GM18873 (cell line): ENCODE measurements around the gene ATP13A1.
"Not testable (repeated sequence)": the region's sequence is repeated elsewhere in the genome, so short reads cannot be mapped to it uniquely, and the experiment has no call there.

ENCODE experiments used
- ATAC-seq: cut with Tn5 transposase; IDR thresholded peaks from one replicate; pipeline ENCODE4 v1.9.1; 2021; ENCODE audit warnings: mild to moderate bottlenecking, moderate library complexity, moderate number of reproducible peaks; ENCODE audit not compliant: unreplicated experiment, low FRiP score

Gene ATP13A1

DNA sequence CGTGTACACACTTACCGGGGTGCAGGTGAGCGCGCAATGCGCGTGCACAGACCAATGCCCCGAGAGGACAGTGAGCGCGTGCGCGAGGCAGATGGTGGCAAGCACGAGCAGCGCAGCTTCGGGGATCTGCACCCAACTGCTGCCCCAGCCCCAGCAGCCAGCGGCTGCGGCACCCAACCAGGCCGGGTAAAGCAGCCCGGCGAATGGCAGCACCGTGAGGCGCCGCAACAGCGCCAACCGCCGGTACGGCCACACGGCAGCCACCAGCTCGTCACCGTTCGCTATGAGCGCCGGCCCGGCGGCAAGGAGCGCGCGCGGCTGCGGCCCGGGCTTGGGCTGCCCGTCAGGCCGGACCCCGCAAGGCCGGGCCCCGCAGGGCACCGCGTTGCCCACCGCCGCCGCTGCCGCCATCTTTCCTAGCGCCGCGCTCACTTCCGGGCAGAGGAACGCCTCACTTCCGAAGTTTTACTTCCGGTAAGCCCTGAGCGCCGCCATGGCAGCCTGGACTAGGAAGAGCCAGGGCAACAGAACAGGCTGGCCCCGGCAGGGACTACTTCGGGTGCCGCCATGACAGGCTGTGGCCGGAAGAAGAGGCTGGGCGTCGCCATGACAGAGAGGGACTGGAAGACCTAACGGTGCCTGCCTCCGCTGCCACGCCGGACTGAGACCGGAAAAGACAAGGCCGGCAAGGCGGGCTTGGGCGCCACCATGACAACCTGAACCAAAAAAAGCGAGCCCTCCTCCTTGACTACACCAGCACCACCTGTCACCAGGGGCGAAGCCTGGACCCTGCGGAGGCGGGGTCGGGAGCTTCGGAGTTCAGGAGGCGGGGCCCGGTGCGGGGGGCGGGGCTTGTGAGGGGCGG lies at the start of gene ATP13A1:
Gene ATP13A1 (minus strand): TSS at position 421 of the 865 bp plus-strand sequence. CDS start 10 bp downstream, at position 411.
- peak; percentile 71 for ATAC-seq

DNA sequence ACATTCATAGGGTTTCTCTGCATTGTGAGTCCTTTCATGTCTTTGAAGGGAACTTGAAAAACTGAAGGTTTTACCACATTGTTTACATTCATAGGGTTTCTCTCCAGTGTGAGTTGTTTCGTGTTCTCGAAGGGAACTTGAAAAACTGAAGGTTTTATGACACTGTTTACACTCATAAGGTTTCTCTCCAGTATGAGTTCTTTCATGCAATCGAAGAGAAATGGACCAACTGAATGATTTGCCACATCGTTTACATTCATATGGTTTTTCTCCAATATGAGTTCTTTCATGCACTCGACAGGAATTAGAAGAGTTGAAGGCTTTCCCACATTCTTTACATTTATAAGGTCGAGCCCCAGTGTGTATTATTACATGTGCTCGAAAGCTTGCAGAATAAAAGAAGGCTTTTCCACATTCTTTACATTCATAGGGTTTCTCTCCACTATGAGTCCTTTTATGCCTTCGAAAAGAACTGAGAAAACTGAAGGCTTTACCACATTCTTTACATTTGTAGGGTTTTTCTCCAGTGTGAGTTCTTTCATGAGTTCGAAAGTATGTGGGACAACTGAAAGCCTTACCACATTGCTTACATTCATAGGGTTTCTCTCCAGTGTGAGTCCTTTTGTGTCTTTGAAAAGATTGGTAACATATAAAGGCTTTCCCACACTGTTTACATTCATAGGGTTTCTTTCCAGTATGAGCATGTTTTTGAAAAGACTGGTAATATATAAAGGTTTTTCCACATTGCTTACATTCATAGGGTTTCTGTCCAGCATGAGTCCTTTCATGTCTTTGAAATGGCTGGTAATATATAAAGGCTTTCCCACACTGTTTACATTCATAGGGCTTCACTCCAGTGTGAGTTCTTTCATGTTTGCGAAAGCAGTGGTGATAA lies 48.7 kb upstream of the ATP13A1 start:
- no peak for ATAC-seq

DNA sequence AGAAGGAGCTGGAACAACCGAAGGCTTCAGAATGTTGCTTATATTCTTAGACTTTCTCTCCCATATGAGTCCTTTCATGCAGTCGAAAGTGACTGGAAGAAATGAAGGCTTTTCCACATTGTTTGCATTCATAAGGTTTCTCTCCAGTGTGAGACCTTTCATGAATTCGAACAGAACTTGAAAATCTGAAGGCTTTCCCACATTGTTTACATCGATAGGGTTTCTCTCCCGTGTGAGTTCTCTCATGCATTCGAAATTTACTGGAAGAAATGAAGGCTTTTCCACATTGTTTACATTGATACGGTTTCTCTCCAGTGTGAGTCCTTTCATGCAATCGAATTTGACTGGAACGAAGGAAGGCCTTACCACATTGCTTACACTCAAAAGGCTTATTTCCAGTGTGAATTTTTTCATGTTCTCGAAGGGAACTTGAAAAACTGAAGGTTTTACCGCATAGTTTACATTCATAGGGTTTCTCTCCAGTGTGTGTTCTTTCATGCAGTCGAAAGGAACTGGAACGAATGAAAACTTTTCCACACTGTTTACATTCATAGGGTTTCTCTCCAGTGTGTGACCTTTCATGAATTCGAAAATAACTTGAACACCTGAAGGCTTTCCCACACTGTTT lies 47.9 kb upstream of the ATP13A1 start:
- ATAC-seq, result no peak

DNA sequence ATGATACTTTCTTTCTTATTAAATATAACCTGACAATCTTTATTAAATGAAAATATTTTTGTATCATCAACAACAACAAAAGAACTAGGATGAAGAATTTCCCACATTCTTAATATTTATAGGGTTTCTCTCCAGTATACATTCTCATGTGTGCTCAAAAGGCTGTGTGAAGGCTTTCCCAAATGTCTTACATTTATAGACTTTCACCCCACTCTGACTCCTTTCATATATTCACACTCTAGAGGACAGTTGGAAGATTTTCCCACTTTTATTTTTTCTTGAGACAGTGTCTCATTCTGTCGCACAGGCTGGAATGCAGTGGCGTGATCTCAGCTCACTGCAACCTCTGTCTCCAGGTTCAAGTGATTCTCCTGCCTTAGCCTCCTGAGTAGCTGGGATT lies 47.0 kb upstream of the ATP13A1 start:
- no peak for ATAC-seq

DNA sequence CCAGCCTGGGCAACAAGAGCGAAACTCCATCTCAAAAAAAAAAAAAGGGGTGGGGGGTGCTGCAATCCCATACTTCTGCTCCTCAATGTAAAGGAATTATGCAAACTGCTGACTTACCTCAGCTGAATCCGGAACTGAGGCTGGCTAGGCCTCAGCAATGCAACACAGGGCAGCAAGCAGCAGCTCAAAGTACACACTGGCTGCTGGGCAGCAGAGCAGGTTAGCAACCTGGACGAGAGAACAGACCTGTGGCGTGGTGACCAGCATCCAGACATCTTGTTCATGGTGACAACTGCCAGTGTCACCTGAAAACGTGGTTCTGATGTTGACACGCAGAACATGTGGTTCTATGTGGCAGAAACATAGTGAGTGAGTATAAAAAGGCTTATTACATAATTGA lies 41.4 kb upstream of the ATP13A1 start:
- ATAC-seq, result no peak

DNA sequence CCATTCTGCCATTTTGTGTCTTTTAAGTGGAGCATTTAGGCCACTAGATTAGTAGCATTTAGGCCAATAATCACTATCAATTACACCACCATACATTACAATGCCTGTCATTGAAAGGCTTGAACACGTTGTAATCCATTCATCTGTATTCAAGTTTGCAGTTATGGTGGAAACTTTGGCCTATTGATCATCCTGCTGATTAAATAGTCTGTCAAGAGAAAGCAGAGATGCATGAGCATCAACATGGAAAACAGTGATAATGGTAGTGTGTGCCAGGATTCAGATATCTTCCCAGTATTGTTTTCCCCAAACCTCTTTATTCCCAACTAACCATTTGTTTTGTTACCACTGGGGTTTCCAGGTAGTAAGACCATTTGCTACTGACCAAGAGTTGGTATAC lies 37.0 kb upstream of the ATP13A1 start:
- not testable (repeated sequence) for ATAC-seq

DNA sequence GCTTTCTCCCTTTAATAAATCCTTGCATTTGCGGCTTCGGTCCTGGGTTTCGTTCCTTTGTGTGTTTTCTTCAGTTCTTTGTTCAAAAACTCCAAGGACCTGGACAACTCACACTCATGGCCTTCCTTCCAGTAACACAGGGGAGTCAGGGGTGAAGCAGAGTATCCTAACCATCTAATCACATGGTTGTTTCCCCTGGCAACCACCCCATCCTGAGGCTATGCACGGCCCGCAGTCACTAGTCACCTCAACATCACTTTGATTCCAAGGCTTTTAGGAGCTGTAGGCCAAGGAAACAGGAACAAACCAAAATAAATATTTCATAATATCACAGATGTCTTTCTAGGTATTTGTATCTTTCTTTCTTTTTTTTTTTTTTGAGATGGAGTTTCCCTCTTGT lies 34.1 kb upstream of the ATP13A1 start:
- no peak for ATAC-seq

DNA sequence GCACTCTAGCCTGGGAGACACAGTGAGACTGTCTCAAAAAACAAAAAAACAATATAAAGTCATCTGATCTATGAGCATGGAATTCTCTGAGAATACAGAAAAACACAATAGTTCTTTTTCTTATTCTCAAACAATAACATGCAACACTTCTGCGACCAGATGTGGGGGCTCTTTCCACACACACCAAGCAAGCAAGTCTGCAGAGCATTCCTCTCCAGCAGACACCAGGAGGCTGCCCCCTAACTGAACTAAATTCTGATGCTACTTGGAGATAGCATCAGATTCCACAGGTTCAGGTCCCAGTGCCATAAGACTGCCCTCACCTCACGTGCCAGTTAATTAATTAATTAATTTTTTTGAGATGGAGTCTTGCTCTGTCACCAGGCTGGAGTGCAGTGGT lies 32.9 kb upstream of the ATP13A1 start:
- ATAC-seq, result no peak

DNA sequence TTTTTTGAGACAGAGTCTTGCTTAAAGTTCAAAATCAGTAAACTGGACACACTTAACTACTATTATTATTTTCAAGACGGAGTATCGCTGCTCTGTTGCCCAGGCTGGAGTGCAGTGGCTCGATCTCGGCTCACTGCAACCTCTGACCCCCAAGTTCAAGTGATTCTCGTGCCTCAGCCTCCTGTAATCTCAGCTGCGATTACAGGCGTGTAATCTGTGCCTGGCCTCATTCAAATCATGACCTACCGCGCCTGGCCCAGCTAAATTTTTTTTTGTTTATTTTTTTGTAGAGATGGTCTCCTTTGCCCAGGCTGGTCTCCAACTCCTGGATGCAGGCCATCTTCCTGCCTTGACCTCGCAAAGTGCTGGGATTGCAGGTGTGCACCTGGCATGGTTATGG lies 28.2 kb upstream of the ATP13A1 start:
- ATAC-seq, result no peak

DNA sequence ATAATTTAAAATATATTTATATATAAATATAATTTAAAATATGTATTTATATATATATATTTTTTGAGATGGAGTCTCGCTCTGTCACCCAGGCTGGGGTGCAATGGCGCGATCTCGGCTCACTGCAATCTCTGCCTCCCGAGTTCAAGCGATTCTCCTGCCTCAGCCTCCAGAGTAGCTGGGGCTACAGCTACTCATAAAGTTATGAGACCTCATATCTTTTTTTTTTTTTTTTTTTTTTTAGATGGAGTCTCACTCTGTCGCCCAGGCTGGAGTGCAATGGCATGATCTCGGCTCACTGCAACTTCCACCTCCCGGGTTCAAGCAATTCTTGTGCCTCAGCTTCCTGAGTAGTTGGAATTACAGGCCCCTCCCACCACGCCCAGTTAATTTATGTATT lies 25.5 kb upstream of the ATP13A1 start:
- not testable (repeated sequence) for ATAC-seq

DNA sequence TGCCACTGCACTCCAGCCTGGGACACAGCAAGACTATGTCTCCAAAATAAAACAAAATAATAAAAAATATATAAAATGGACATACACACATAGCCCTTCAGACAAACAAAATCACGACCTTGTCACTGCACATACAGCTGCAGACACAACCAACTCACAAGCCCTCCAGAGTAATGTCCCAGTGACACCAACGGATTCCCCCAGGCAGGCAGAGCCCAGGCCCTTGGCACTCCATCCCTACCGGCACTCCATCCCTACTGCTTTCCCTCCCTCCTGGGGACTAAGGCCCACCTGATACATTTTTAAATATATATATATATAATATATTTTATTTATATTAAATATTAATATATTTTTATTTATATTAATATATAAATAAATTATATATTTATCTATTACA lies 23.6 kb upstream of the ATP13A1 start:
- ATAC-seq, result no peak

DNA sequence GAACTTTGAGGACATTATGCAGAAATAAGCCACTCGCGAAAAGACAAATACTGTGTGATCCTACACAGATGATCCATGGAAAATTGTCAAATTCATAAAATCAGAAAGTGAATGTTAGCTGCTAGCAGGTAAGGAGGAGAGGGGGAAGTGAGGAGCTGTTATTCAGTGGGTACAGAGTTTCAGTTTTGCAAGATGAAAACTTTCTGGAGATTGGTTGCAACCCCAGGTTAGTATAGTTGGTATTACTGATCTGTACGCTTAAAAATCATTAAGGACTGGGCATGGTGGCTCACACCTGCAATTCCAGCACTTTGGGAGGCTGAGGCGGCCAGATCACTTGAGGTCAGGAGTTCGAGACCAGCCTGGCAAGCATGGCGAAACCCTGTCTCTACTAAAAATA lies 23.1 kb upstream of the ATP13A1 start:
- no peak for ATAC-seq

DNA sequence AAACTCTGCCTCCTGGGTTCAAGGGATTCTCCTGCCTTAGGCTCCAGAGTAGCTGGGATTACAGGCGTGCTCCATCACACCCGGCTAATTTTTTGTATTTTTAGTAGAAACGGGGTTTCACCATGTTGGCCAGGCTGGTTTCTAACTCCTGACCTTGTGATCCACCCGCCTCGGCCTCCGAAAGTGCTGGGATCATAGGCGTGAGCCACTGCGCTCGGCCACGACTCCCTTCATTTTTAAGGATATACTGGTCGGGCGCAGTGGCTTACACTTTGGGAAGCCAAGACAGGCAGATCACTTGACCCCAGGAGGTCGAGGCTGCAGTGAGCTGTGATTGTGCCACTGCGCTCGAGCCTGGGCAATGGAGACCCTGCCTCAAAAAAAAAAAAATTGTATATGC lies 22.6 kb upstream of the ATP13A1 start:
- ATAC-seq, result not testable (repeated sequence)

DNA sequence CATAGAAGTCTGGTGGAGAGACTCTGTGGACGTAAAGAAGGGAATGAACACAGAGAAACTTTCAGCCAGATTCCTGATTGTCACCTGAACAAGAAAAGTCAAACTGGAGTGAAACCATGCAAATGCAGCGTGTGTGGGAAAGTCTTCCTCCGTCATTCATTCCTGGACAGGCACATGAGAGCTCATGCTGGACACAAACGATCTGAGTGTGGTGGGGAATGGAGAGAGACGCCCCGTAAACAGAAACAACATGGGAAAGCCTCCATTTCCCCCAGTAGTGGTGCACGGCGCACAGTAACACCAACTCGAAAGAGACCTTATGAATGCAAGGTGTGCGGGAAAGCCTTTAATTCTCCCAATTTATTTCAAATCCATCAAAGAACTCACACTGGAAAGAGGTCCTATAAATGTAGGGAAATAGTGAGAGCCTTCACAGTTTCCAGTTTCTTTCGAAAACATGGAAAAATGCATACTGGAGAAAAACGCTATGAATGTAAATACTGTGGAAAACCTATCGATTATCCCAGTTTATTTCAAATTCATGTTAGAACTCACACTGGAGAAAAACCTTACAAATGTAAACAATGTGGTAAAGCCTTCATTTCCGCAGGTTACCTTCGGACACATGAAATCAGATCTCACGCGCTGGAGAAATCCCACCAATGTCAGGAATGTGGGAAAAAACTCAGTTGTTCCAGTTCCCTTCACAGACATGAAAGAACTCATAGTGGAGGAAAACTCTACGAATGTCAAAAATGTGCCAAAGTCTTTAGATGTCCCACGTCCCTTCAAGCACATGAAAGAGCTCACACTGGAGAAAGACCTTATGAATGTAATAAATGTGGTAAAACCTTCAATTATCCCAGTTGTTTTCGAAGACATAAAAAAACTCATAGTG lies 15.9 kb upstream of the ATP13A1 start:
- ATAC-seq, result no peak

DNA sequence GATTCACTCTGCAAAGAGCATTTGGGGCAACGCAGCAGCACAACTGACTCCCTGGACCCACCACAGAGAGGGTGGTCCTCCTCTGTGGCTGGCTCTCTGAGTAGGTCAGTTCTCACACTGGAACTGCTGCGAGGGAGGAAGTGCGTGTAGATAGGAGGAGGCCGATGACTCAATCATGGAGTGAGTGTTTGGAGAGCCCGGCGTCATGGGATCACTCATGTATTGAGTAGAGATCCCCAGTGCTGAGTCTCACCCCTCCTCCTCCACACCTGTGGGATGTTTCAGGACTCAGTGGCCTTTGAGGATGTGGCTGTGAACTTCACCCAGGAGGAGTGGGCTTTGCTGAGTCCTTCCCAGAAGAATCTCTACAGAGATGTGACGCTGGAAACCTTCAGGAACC lies 14.1 kb upstream of the ATP13A1 start:
- ATAC-seq, result no peak

DNA sequence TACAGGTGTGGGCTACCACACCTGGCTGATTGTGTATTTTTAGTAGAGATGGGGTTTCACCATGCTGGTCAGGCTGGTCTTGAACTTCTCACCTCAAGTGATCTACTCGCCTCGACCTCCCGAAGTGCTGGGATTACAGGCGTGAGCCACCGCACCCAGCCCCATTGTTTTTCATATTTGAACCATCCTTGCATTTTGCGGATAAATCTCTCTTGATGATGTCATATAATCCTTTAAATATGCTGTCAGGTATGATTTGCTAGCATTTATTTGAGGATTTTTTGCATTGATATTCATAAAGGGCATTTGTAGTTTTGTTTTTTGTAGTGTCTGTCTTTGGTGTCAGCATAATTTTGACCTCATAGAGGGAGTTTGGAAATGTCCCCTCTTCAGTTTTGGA lies 10.8 kb upstream of the ATP13A1 start:
- ATAC-seq, result no peak

DNA sequence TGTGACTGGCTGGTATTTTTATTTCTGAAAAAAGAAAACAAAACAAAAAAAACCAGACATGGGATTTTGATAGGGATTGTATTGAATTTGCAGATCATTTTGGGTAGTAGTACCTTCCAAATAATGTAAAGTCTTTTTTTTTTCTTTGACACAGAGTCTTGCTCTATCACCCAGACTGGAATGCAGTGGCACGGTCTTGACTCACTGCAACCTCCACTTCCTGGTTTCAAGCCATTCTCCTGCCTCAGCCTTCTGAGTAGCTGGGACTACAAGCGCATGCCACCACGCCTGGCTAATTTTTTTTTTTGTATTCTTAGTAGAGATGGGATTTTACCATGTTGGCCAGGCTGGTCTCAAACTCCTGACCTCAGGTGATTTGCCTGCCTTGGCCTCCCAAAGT lies 9.3 kb upstream of the ATP13A1 start:
- ATAC-seq, result no peak

DNA sequence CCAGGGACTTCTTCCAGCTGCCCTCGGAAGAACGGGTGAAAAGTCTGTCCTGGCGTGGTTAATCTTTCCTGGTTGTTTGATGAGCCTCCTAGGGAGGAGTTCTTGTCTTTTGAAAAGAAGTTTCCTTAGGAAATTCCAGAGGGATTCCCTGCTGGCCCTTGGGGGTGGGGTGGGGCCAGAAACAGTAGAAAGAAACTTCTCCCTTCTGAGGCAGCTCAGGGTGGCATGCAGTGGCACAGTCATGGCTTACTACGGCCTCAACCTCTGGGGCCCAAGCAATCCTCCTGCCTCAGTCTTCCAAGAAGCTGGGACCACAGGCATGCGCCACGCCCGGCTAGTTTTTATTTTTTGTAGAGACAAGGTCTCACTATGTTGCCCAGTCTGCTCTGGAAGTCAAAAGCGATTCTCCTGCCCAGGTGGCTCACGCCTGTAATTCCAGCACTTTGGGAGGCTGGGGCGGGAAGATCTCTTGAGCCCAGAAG lies 6.6 kb upstream of the ATP13A1 start:
- no peak for ATAC-seq

DNA sequence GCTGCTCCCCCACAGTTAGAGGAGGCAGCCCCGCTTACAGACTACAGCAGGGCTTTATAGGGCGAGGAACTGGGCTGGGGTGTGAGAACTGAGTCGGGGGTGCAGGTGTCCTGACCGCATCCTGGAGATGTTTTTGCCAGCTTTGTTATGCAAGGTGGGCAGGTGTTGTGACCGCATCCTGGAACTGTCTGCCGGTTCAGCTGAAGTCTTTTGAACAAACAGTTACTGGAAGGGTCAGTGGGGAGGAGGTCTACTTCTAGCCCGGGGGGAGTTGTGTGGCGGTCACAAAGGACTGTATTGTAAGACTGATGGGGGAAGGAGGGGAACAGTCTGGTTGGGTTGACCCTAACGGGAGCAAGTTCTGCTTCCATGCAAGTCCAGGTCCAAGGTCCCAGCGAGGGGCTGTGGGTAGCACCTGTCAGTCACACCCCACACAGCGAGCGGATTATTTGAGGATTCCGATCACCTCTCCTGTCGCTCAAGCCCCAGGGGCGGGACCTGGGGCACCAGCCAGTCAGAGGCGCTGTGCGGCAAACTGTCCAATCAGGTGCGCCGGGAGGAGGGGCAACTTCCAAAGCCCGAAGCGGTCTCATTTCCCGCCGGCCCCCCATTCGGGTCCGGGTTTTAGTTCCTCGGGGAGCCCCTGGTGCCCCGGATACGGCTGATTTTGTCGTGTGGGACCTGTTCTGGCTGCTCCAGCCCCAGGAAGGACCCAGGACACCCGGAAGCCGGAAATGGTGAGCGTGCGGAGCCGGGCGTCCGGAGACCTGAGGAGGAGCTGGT lies 4.9 kb upstream of the ATP13A1 start, which contains the start of gene ZNF101:
Gene ZNF101 (plus strand): TSS at position 610 of the 783 bp plus-strand sequence. CDS start 125 bp downstream, at position 735.
- peak; percentile 71 for ATAC-seq
